SK-N-SH (cell line): Measurements from ENCODE around the gene GAN. TPM values are rescaled to one million over a fixed set of nuclear protein-coding genes. Genes with fewer than 3 reads are reported as not detected.

Experiments
- CTCF ChIA-PET: fragments of 300-600, 350-600 bp; formaldehyde crosslinking; extraction: SDS; loops from one replicate; lab custom pipeline; 2021; lab: Yijun Ruan, JAX
- POLR2A ChIA-PET: fragments of 350-600 bp; sonication (Branson Sonifier 250); formaldehyde crosslinking; extraction: SDS; loops from one replicate; lab custom pipeline; 2020; ENCODE audit warnings: antibody characterized with exemption, inconsistent platforms; lab: Yijun Ruan, JAX
- DNase-seq: peaks from one replicate; pipeline ENCODE4 v3.0.0; 2012
- H2AFZ ChIP-seq: fragments of 200-600 bp; sonication (generic); 2 replicates; pipeline ENCODE4 v1.8.1; 2016; ENCODE audit warnings: antibody characterized with exemption, mild to moderate bottlenecking, low read depth
- H3F3A ChIP-seq: fragments of 200-600 bp; sonication (generic); replicated peaks from 2 replicates; pipeline ENCODE3; 2016; ENCODE audit warnings: antibody characterized with exemption, mild to moderate bottlenecking; ENCODE audit not compliant: insufficient read depth
- H3K27ac ChIP-seq, 2 experiments: fragments of 200-500 bp in 1 of 2; fragments of 200-600 bp in 1 of 2; sonication (Bioruptor generic) in 1 of 2; sonication (generic), shearing (Covaris generic) in 1 of 2; 2 replicates each; pipeline versions ENCODE4 v1.5.1 to v1.6.1; 2014 to 2016; ENCODE audit warnings: low read depth in 2 of 2, inconsistent platforms in 1 of 2, low read length in 1 of 2, mild to moderate bottlenecking in 1 of 2, mixed read lengths in 1 of 2
- H3K27me3 ChIP-seq: fragments of 200-600 bp; sonication (generic), shearing (Covaris generic); 2 replicates; pipeline ENCODE4 v1.6.1; 2016; ENCODE audit warnings: mixed run types; ENCODE audit not compliant: insufficient read depth
- H3K36me3 ChIP-seq, 2 experiments: fragments of 200-500 bp in 1 of 2; fragments of 200-600 bp in 1 of 2; sonication (Bioruptor generic) in 1 of 2; sonication (generic) in 1 of 2; replicated peaks in 1 of 2; 2 replicates each; pipeline versions ENCODE3 to v1.5.1; 2014 to 2016; ENCODE audit warnings: low read length in 1 of 2, mild to moderate bottlenecking in 1 of 2; ENCODE audit not compliant: insufficient read depth in 2 of 2, control insufficient read depth in 1 of 2
- H3K4me1 ChIP-seq, 2 experiments: fragments of 200-500 bp in 1 of 2; fragments of 200-600 bp in 1 of 2; sonication (Bioruptor generic) in 1 of 2; sonication (generic), shearing (Covaris generic) in 1 of 2; 2 replicates each; pipeline versions ENCODE4 v1.5.1 to v1.6.1; 2014 to 2016; ENCODE audit warnings: low read depth in 1 of 2, low read length in 1 of 2, mixed run types in 1 of 2; ENCODE audit not compliant: insufficient read depth in 2 of 2, control insufficient read depth in 1 of 2
- H3K4me2 ChIP-seq: fragments of 200-600 bp; sonication (generic), shearing (Covaris generic); 2 replicates; pipeline ENCODE4 v1.6.1; 2017; ENCODE audit warnings: mixed run types
- H3K4me3 ChIP-seq, 2 experiments: fragments of 200-500 bp in 1 of 2; fragments of 200-600 bp in 1 of 2; sonication (Bioruptor generic) in 1 of 2; sonication (generic), shearing (Covaris generic) in 1 of 2; 2 replicates each; pipeline versions ENCODE4 v1.5.1 to v1.8.1; 2014 to 2016; ENCODE audit warnings: low read depth in 2 of 2, inconsistent platforms in 1 of 2, low read length in 1 of 2, mild to moderate bottlenecking in 1 of 2, mixed read lengths in 1 of 2, moderate library complexity in 1 of 2
- H3K79me2 ChIP-seq: fragments of 200-600 bp; sonication (generic); 2 replicates; pipeline ENCODE4 v1.8.1; 2017; ENCODE audit warnings: mild to moderate bottlenecking; ENCODE audit not compliant: insufficient read depth
- H3K9ac ChIP-seq: fragments of 200-600 bp; sonication (generic); 2 replicates; pipeline ENCODE4 v1.6.1; 2017; ENCODE audit warnings: mixed run types
- H3K9me2 ChIP-seq: fragments of 200-600 bp; sonication (generic); 2 replicates; pipeline ENCODE4 v1.6.1; 2017; ENCODE audit warnings: mixed run types
- H3K9me3 ChIP-seq: fragments of 200-600 bp; sonication (generic); 2 replicates; pipeline ENCODE4 v1.6.1; 2017; ENCODE audit warnings: mixed run types, mild to moderate bottlenecking, moderate library complexity
- H4K20me1 ChIP-seq: fragments of 200-600 bp; sonication (generic); 2 replicates; pipeline ENCODE4 v1.6.1; 2017; ENCODE audit warnings: mild to moderate bottlenecking, mixed run types; ENCODE audit not compliant: insufficient read depth
- CHD2 ChIP-seq: fragments of 150-350 bp; IDR thresholded peaks from 2 replicates; pipeline ENCODE4 v1.6.1; 2018; ENCODE audit warnings: low read length; ENCODE audit not compliant: partially characterized antibody
- ELF1 ChIP-seq: IDR thresholded peaks from 2 replicates; pipeline ENCODE4 v1.4.0; 2012
- EP300 ChIP-seq, 2 experiments: IDR thresholded peaks; 2 replicates each; pipeline versions ENCODE4 v1.4.0 to v1.6.1; 2012; ENCODE audit warnings: borderline replicate concordance in 1 of 2, low read depth in 1 of 2, low read length in 1 of 2
- EZH2phosphoT487 ChIP-seq: fragments of 200-600 bp; sonication (generic); IDR thresholded peaks from 2 replicates; pipeline ENCODE4 v1.6.1; 2017; ENCODE audit warnings: low read depth, mixed run types, mild to moderate bottlenecking, antibody characterized with exemption, moderate library complexity, borderline replicate concordance
- FOSL2 ChIP-seq: IDR thresholded peaks from 2 replicates; pipeline ENCODE4 v1.4.0; 2012; ENCODE audit warnings: low read depth, mild to moderate bottlenecking, moderate library complexity, borderline replicate concordance
- FOXJ3 ChIP-seq: sonication (generic); formaldehyde crosslinking; IDR thresholded peaks from 2 replicates; pipeline ENCODE4 v1.5.1; 2020; ENCODE audit warnings: mild to moderate bottlenecking, missing genetic modification reagents
- GATA2 ChIP-seq: sonication (generic); formaldehyde crosslinking; IDR thresholded peaks from 2 replicates; pipeline ENCODE4 v1.5.0; 2020; ENCODE audit warnings: mild to moderate bottlenecking, missing genetic modification reagents
- MEF2A ChIP-seq: IDR thresholded peaks from 2 replicates; pipeline ENCODE4 v1.4.0; 2012; ENCODE audit warnings: low read depth, borderline replicate concordance
- NFIC ChIP-seq: IDR thresholded peaks from 2 replicates; pipeline ENCODE4 v1.4.0; 2012; ENCODE audit warnings: borderline replicate concordance
- NRF1 ChIP-seq: IDR thresholded peaks from 2 replicates; pipeline ENCODE4 v1.6.1; 2012; ENCODE audit warnings: low read depth, mild to moderate bottlenecking, low read length
- POLR2AphosphoS5 ChIP-seq: IDR thresholded peaks from 2 replicates; pipeline ENCODE4 v1.6.1; 2012; ENCODE audit warnings: low read depth, low read length
- RXRA ChIP-seq: IDR thresholded peaks from 2 replicates; pipeline ENCODE4 v1.4.0; 2012; ENCODE audit warnings: low read depth, mild to moderate bottlenecking, borderline replicate concordance
- SIN3A ChIP-seq: IDR thresholded peaks from 2 replicates; pipeline ENCODE4 v1.6.1; 2012; ENCODE audit warnings: low read depth, mild to moderate bottlenecking, low read length, moderate library complexity, borderline replicate concordance
- TAF1 ChIP-seq: IDR thresholded peaks from 2 replicates; pipeline ENCODE4 v1.6.1; 2012; ENCODE audit warnings: low read depth, mild to moderate bottlenecking, low read length, moderate library complexity, borderline replicate concordance
- TCF12 ChIP-seq: IDR thresholded peaks from 2 replicates; pipeline ENCODE4 v1.4.0; 2012
- TEAD4 ChIP-seq: IDR thresholded peaks from 2 replicates; pipeline ENCODE4 v1.4.0; 2012; ENCODE audit warnings: mild to moderate bottlenecking, borderline replicate concordance; ENCODE audit not compliant: insufficient read depth
- YY1 ChIP-seq: IDR thresholded peaks from 2 replicates; pipeline ENCODE4 v1.4.0; 2012; ENCODE audit warnings: low read depth, mild to moderate bottlenecking
- ZBTB33 ChIP-seq: IDR thresholded peaks from 2 replicates; pipeline ENCODE4 v1.4.0; 2012; ENCODE audit warnings: low read depth, borderline replicate concordance
- WGBS: methylation state at CpG from one replicate; pipeline ENCODE4 v1.1.6; 2017; ENCODE audit warnings: low lambda C conversion rate; 5-methylcytosine and 5-hydroxymethylcytosine counted together
- polyA plus RNA-seq, 3 experiments: library from polyadenylated mRNA; depleted of rRNA; stranded (reverse); fragments of >200 nt; gene quantifications; 2 replicates each; pipeline ENCODE4 v1.2.3, GENCODE V29; 2012
- TF ChIP-seq, protein P1 (sequence below): IDR thresholded peaks from 2 replicates; pipeline ENCODE4 v1.4.0; 2012; ENCODE audit warnings: low read depth
- TF ChIP-seq, protein P2 (sequence below): IDR thresholded peaks from 2 replicates; pipeline ENCODE4 v1.4.0; 2012; ENCODE audit warnings: low read depth, borderline replicate concordance
- TF ChIP-seq, protein P3 (sequence below): IDR thresholded peaks from 2 replicates; pipeline ENCODE4; 2012

GAN gene
- polyA plus RNA-seq, 1 of the 3 experiments (the other 2 are of a cell fraction), result 0.79 TPM

- Histone ChIP-seq H3F3A (no peaks in the 10 kb centered on the region), H2AFZ (no peak overlapping the region), H4K20me1 (no peaks in the 10 kb centered on the region), H3K9me2 (no peaks in the 10 kb centered on the region), H3K4me1 (no peaks in the 10 kb centered on the region; a peak in 1 of 4 replicates), H3K9ac (no peak overlapping the region), H3K27ac (no peak overlapping the region), H3K79me2 (no peaks in the 10 kb centered on the region), H3K27me3 (no peaks in the 10 kb centered on the region), H3K36me3 (no peaks in the 10 kb centered on the region), H3K4me3 (no peak overlapping the region)
- ChIA-PET POLR2A (no interaction called here), CTCF (no interaction called here)
- DNase-seq, result no peak
- 81% methylated on average over 9 of the region's 9 CpGs for WGBS
- TF ChIP-seq ELF1 (no peak), FOXJ3 (CRISPR knock-in tag) (no peak), EP300 (IDR thresholded peaks at IDR 0.05; ENCODE audit: borderline replicate concordance in 1 of 2, low read depth in 1 of 2, low read length in 1 of 2) (no peak), CHD2 (no peak), GATA2 (CRISPR knock-in tag) (no peak), POLR2AphosphoS5 (no peak), EZH2phosphoT487 (no peak), NFIC (no peak), TAF1 (no peak), TEAD4 (no peak), NRF1 (no peak)
- TF ChIP-seq, protein P1, sequence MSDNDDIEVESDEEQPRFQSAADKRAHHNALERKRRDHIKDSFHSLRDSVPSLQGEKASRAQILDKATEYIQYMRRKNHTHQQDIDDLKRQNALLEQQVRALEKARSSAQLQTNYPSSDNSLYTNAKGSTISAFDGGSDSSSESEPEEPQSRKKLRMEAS, result no peak
- TF ChIP-seq, protein P2, sequence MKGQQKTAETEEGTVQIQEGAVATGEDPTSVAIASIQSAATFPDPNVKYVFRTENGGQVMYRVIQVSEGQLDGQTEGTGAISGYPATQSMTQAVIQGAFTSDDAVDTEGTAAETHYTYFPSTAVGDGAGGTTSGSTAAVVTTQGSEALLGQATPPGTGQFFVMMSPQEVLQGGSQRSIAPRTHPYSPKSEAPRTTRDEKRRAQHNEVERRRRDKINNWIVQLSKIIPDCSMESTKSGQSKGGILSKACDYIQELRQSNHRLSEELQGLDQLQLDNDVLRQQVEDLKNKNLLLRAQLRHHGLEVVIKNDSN, result no peak
- TF ChIP-seq, all 33 proteins: peak for 0
- H3K9me3 ChIP-seq, result no peaks in the 10 kb centered on the region
- no peak overlapping the region for H3K4me2 ChIP-seq
Observed at GRCh38 chr16:81275064-81275532, 39.7 kb upstream of the GAN start.

DNA sequence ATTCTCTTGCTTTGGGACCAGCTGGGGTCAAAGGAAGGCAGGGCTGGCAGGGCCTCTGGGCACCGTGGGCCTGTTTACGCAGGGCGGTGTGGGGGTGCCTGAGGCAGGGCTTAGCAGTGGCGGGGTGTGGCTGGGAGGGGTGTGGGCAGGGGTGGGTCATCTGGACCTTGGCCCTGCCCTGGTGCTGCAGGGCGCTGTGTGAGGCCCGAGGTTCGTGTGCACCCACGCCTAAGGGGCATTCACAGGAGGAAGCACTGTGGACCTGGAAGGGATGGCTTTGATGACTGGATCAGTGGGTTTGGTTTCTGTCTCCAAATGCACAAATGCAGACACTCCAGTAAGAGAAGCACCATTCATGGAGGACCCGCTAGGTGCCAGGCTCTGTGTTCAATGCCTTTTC, 39.0 kb upstream of the GAN start:
- no peak overlapping the region for H3K4me3 ChIP-seq
- no peak overlapping the region for H3K27ac ChIP-seq
- H3K4me1 ChIP-seq, result peaks cover 0 to 5% of the 10 kb centered on the region in 2 experiments; a peak in 2 of 4 replicates
- no peak overlapping the region for H3K4me2 ChIP-seq
- H3K9ac ChIP-seq, result no peak overlapping the region
- no peaks in the 10 kb centered on the region for H3K9me3 ChIP-seq
- TF ChIP-seq RXRA, result no peak
- no peak for TF ChIP-seq YY1
- no peak for TF ChIP-seq NRF1
- TF ChIP-seq, protein P3, sequence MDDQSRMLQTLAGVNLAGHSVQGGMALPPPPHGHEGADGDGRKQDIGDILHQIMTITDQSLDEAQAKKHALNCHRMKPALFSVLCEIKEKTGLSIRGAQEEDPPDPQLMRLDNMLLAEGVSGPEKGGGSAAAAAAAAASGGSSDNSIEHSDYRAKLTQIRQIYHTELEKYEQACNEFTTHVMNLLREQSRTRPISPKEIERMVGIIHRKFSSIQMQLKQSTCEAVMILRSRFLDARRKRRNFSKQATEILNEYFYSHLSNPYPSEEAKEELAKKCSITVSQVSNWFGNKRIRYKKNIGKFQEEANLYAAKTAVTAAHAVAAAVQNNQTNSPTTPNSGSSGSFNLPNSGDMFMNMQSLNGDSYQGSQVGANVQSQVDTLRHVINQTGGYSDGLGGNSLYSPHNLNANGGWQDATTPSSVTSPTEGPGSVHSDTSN, result no peak
- TF ChIP-seq, protein P1, result no peak
- TF ChIP-seq ZBTB33, result no peak
- no peak for TF ChIP-seq MEF2A
- TF ChIP-seq FOSL2, result no peak
- TF ChIP-seq TCF12, result no peak
- TF ChIP-seq SIN3A, result no peak
- TF ChIP-seq, all 33 proteins: peak for 0
- H3K9me2 ChIP-seq, result no peaks in the 10 kb centered on the region
- no peaks in the 10 kb centered on the region for H3F3A ChIP-seq
- no peaks in the 10 kb centered on the region for H3K27me3 ChIP-seq
- H2AFZ ChIP-seq, result no peak overlapping the region
- no peak for DNase-seq
- POLR2A ChIA-PET, result no interaction called here
- WGBS, result 86% methylated on average over 8 of the region's 9 CpGs
- H3K79me2 ChIP-seq, result no peaks in the 10 kb centered on the region
- H4K20me1 ChIP-seq, result no peaks in the 10 kb centered on the region
- H3K36me3 ChIP-seq, result no peaks in the 10 kb centered on the region
- CTCF ChIA-PET, result no interaction called here
